ENCODE data around the gene COL4A1.
A peak's percentile ranks its signal among the peaks of the same experiment; 100 is the strongest.

The COL4A1 gene

DNA sequence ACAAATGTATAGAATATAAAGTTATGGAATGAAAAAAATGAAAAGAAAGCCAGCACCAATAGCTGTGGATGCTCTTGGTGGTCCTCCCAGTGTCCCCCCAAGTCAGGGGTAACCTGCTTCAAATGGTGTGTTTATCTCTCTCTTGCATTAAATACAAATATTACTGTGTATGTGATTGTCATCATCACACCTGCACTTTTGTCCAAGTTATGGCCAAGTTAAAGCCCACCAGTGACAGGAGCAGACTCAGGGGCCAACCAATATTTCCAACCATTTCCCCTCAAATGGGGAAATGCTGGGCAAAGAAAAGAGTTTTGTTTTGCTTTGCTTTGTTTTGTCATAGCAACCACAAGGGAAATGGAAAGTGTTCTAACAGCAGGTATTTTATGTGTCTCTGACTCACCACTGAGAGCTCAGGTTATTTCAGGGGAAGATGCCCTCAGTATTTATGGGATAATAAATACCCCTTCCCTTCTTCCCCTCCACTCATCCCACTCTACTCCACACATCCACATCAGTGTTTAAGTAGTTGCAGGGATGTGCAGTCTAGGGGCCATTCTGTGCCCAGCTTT lies 133.6 kb downstream of the COL4A1 start:
- Histone ChIP-seq H3K36me3 (replicated peaks in 1 of 2; ENCODE audit: control insufficient read depth in 2 of 2, insufficient read depth in 2 of 2, low read length in 2 of 2) (peaks cover 38 to 98% of the 10 kb centered on the region in 2 donors), H3K4me3 (ENCODE audit: low read length in 2 of 2) (no peak overlapping the region)

GRCh38 chr13:110170882-110171281 lies 136.1 kb downstream of the COL4A1 start:
- Histone ChIP-seq H2BK15ac (ENCODE audit: low read length) (no peak overlapping the region), H3K4ac (ENCODE audit: low read length) (no peak overlapping the region), H3K4me2 (ENCODE audit: insufficient read depth, low read length, poor library complexity, severe bottlenecking) (no peak overlapping the region), H4K91ac (ENCODE audit: low read depth, low read length, poor library complexity) (no peak overlapping the region), H3K14ac (ENCODE audit: low read length) (no peak overlapping the region), H2BK5ac (ENCODE audit: low read length) (no peak overlapping the region), H3K9ac (ENCODE audit: low read depth, low read length, poor library complexity) (no peak overlapping the region), H3K9me3 (replicated peaks in 1 of 2; ENCODE audit: control insufficient read depth in 2 of 2, insufficient read depth in 1 of 2, low read depth in 1 of 2, low read length in 2 of 2) (peaks cover 5 to 12% of the 10 kb centered on the region in 2 donors), H2AK5ac (ENCODE audit: low read depth, low read length) (no peak overlapping the region), H3K36me3 (replicated peaks in 1 of 2; ENCODE audit: control insufficient read depth in 2 of 2, insufficient read depth in 2 of 2, low read length in 2 of 2) (peaks cover 35 to 98% of the 10 kb centered on the region in 2 donors), H3K23ac (ENCODE audit: low read depth, low read length, poor library complexity) (no peak overlapping the region), H3K79me1 (ENCODE audit: low read depth, low read length) (no peaks in the 10 kb centered on the region), H3K27me3 (ENCODE audit: control insufficient read depth in 3 of 3, insufficient read depth in 3 of 3, low read depth in 1 of 3, low read length in 3 of 3) (no peaks in the 10 kb centered on the region), H3K18ac (ENCODE audit: low read length) (peak overlapping the region; percentile 23), H3K4me1 (ENCODE audit: control insufficient read depth in 2 of 2, insufficient read depth in 1 of 2, low read depth in 1 of 2, low read length in 2 of 2) (peaks cover 0 to 5% of the 10 kb centered on the region in 2 donors), H3K27ac (replicated peaks; ENCODE audit: low read length) (no peak overlapping the region), H2AFZ (ENCODE audit: low read length) (no peak overlapping the region), H2BK12ac (ENCODE audit: low read length) (no peak overlapping the region), H2BK120ac (ENCODE audit: low read depth, low read length) (no peak overlapping the region), H4K8ac (ENCODE audit: low read depth, low read length) (no peak overlapping the region), H3K4me3 (ENCODE audit: low read length in 2 of 2) (no peak overlapping the region)
- WGBS, 2 donors (ENCODE audit: extremely low coverage in 2 of 2, insufficient read length in 2 of 2, insufficient replicate concordance in 1 of 2): no CpG with 5 or more reads among the region's 9 CpGs
- DNase-seq (ENCODE audit: low spot score): no peak

More for the DNA sequence above, 133.6 kb downstream of the COL4A1 start:
- H4K91ac ChIP-seq (ENCODE audit: low read depth, low read length, poor library complexity): no peak overlapping the region
- no peak overlapping the region for H3K27ac ChIP-seq (replicated peaks; ENCODE audit: low read length)
- no peak overlapping the region for H2AK5ac ChIP-seq (ENCODE audit: low read depth, low read length)
- H2BK15ac ChIP-seq (ENCODE audit: low read length): no peak overlapping the region
- no peak for DNase-seq (ENCODE audit: low spot score)
- no peak overlapping the region for H4K8ac ChIP-seq (ENCODE audit: low read depth, low read length)
- peaks cover 0 to 5% of the 10 kb centered on the region in 2 donors for H3K4me1 ChIP-seq (ENCODE audit: control insufficient read depth in 2 of 2, insufficient read depth in 1 of 2, low read depth in 1 of 2, low read length in 2 of 2)
- no peak overlapping the region for H3K4ac ChIP-seq (ENCODE audit: low read length)
- no peak overlapping the region for H2BK12ac ChIP-seq (ENCODE audit: low read length)
- peaks cover 5 to 12% of the 10 kb centered on the region in 2 donors for H3K9me3 ChIP-seq (replicated peaks in 1 of 2; ENCODE audit: control insufficient read depth in 2 of 2, insufficient read depth in 1 of 2, low read depth in 1 of 2, low read length in 2 of 2)
- H2BK5ac ChIP-seq (ENCODE audit: low read length): no peak overlapping the region
- no peak overlapping the region for H2AFZ ChIP-seq (ENCODE audit: low read length)
- no peak overlapping the region for H3K14ac ChIP-seq (ENCODE audit: low read length)
- H3K23ac ChIP-seq (ENCODE audit: low read depth, low read length, poor library complexity): no peak overlapping the region
- H2BK120ac ChIP-seq (ENCODE audit: low read depth, low read length): no peak overlapping the region
- H3K4me2 ChIP-seq (ENCODE audit: insufficient read depth, low read length, poor library complexity, severe bottlenecking): no peak overlapping the region
- no peaks in the 10 kb centered on the region for H3K27me3 ChIP-seq (ENCODE audit: control insufficient read depth in 3 of 3, insufficient read depth in 3 of 3, low read depth in 1 of 3, low read length in 3 of 3)
- no peaks in the 10 kb centered on the region for H3K79me1 ChIP-seq (ENCODE audit: low read depth, low read length)
- no peak overlapping the region for H3K9ac ChIP-seq (ENCODE audit: low read depth, low read length, poor library complexity)
- H3K18ac ChIP-seq (ENCODE audit: low read length): no peak overlapping the region

- Histone ChIP-seq H3K27ac (replicated peaks; ENCODE audit: low read length) (no peak overlapping the region), H3K36me3 (replicated peaks in 1 of 2; ENCODE audit: control insufficient read depth in 2 of 2, insufficient read depth in 2 of 2, low read length in 2 of 2) (peaks cover 33 to 98% of the 10 kb centered on the region in 2 donors), H3K14ac (ENCODE audit: low read length) (no peak overlapping the region), H3K4me3 (ENCODE audit: low read length in 2 of 2) (no peak overlapping the region), H3K9me3 (replicated peaks in 1 of 2; ENCODE audit: control insufficient read depth in 2 of 2, insufficient read depth in 1 of 2, low read depth in 1 of 2, low read length in 2 of 2) (peaks cover 5 to 12% of the 10 kb centered on the region in 2 donors), H3K4me2 (ENCODE audit: insufficient read depth, low read length, poor library complexity, severe bottlenecking) (no peak overlapping the region), H2BK15ac (ENCODE audit: low read length) (no peak overlapping the region), H4K8ac (ENCODE audit: low read depth, low read length) (no peak overlapping the region), H3K4me1 (ENCODE audit: control insufficient read depth in 2 of 2, insufficient read depth in 1 of 2, low read depth in 1 of 2, low read length in 2 of 2) (peaks cover 0 to 5% of the 10 kb centered on the region in 2 donors), H2BK5ac (ENCODE audit: low read length) (no peak overlapping the region), H3K4ac (ENCODE audit: low read length) (no peak overlapping the region), H3K79me1 (ENCODE audit: low read depth, low read length) (no peaks in the 10 kb centered on the region), H2BK120ac (ENCODE audit: low read depth, low read length) (no peak overlapping the region), H4K91ac (ENCODE audit: low read depth, low read length, poor library complexity) (no peak overlapping the region), H2AK5ac (ENCODE audit: low read depth, low read length) (no peak overlapping the region), H3K18ac (ENCODE audit: low read length) (peak overlapping the region; percentile 23), H3K27me3 (ENCODE audit: control insufficient read depth in 3 of 3, insufficient read depth in 3 of 3, low read depth in 1 of 3, low read length in 3 of 3) (no peaks in the 10 kb centered on the region), H3K23ac (ENCODE audit: low read depth, low read length, poor library complexity) (no peak overlapping the region), H2BK12ac (ENCODE audit: low read length) (no peak overlapping the region), H3K9ac (ENCODE audit: low read depth, low read length, poor library complexity) (no peak overlapping the region), H2AFZ (ENCODE audit: low read length) (no peak overlapping the region)
- no peak for DNase-seq (ENCODE audit: low spot score)
- WGBS, 2 donors (ENCODE audit: extremely low coverage in 2 of 2, insufficient read length in 2 of 2, insufficient replicate concordance in 1 of 2): no CpG with 5 or more reads among the region's 20 CpGs
These were observed 136.8 kb downstream of the COL4A1 start for GRCh38 chr13:110170020-110170790.

DNA sequence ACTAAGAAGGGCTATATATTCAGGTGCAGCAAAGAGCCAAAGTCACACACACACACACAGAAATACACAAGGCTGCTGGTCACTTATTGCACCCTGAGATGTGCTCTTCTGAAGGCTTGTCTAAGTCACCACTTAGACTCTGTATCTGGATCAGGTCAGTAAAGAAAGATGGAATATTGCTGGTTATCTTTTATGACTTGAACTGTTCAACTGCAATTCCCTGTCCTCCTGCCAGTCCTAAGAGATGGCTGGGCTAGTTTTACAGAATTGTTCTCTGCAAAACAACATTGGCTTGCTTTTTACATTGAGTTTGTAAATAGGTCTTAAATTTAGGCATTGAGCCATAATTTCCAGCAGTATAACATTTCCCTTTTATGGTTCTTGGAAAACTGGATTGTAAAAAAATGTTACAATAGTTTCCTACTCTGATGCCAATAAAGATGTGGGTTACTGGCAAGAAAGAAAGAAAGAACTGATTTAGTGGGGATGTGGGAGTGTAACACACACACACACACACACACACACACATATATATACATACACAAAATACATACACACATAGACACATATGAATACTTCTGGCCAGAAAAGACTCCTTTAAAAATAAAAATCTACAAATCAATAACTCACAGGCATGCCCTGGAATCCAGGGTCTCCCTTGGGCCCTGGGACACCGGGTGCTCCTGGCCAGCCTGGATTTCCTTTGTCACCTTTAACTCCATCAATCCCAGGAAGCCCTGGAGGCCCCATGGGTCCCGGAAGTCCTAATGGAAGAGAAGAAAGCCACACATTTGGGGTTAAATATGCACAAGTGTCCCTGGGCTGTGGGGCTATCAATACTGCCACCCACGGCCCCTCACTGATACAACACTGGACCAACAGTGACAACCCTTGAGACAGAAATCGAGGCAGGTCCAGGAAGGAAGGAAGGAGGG lies 137.7 kb downstream of the COL4A1 start:
- H4K91ac ChIP-seq (ENCODE audit: low read depth, low read length, poor library complexity): no peak overlapping the region
- H3K4ac ChIP-seq (ENCODE audit: low read length): no peak overlapping the region
- no peak overlapping the region for H2BK15ac ChIP-seq (ENCODE audit: low read length)
- H3K27ac ChIP-seq (replicated peaks; ENCODE audit: low read length): no peak overlapping the region
- peaks cover 0 to 5% of the 10 kb centered on the region in 2 donors for H3K4me1 ChIP-seq (ENCODE audit: control insufficient read depth in 2 of 2, insufficient read depth in 1 of 2, low read depth in 1 of 2, low read length in 2 of 2)
- H3K18ac ChIP-seq (ENCODE audit: low read length): no peak overlapping the region
- H3K14ac ChIP-seq (ENCODE audit: low read length): no peak overlapping the region
- no peak overlapping the region for H2BK5ac ChIP-seq (ENCODE audit: low read length)
- no peak overlapping the region for H3K4me2 ChIP-seq (ENCODE audit: insufficient read depth, low read length, poor library complexity, severe bottlenecking)
- no peak overlapping the region for H3K9ac ChIP-seq (ENCODE audit: low read depth, low read length, poor library complexity)
- H3K27me3 ChIP-seq (ENCODE audit: control insufficient read depth in 3 of 3, insufficient read depth in 3 of 3, low read depth in 1 of 3, low read length in 3 of 3): no peaks in the 10 kb centered on the region
- peaks cover 5 to 12% of the 10 kb centered on the region in 2 donors for H3K9me3 ChIP-seq (replicated peaks in 1 of 2; ENCODE audit: control insufficient read depth in 2 of 2, insufficient read depth in 1 of 2, low read depth in 1 of 2, low read length in 2 of 2)
- H2AFZ ChIP-seq (ENCODE audit: low read length): no peak overlapping the region
- H4K8ac ChIP-seq (ENCODE audit: low read depth, low read length): no peak overlapping the region
- no peaks in the 10 kb centered on the region for H3K79me1 ChIP-seq (ENCODE audit: low read depth, low read length)
- DNase-seq (ENCODE audit: low spot score): no peak
- no peak overlapping the region for H3K23ac ChIP-seq (ENCODE audit: low read depth, low read length, poor library complexity)
- no CpG with 5 or more reads among the region's 4 CpGs for WGBS, 2 donors (ENCODE audit: extremely low coverage in 2 of 2, insufficient read length in 2 of 2, insufficient replicate concordance in 1 of 2)
- H3K4me3 ChIP-seq (ENCODE audit: low read length in 2 of 2): no peak overlapping the region
- H2AK5ac ChIP-seq (ENCODE audit: low read depth, low read length): no peak overlapping the region
- peaks cover 26 to 98% of the 10 kb centered on the region in 2 donors for H3K36me3 ChIP-seq (replicated peaks in 1 of 2; ENCODE audit: control insufficient read depth in 2 of 2, insufficient read depth in 2 of 2, low read length in 2 of 2)
- H2BK12ac ChIP-seq (ENCODE audit: low read length): no peak overlapping the region
- no peak overlapping the region for H2BK120ac ChIP-seq (ENCODE audit: low read depth, low read length)

Data from neuronal stem cell (in vitro differentiated cells).